ENCODE data around the gene AP3D1.

The AP3D1 gene

GRCh38 chr19:2188708-2189385 lies 37.5 kb upstream of the AP3D1 start:
- DNase-seq (no peak), ATAC-seq (no peak)
- no peaks in the 10 kb centered on the region for H3K27me3 Mint-ChIP-seq
- no peaks in the 10 kb centered on the region for H3K9me3 Mint-ChIP-seq
- H3K4me1 Mint-ChIP-seq: peaks cover 21% of the 10 kb centered on the region
- peak overlapping the region in 1 of 2 donors; percentile 85 for H3K27ac Mint-ChIP-seq
- H3K4me3 Mint-ChIP-seq: no peak overlapping the region

DNA sequence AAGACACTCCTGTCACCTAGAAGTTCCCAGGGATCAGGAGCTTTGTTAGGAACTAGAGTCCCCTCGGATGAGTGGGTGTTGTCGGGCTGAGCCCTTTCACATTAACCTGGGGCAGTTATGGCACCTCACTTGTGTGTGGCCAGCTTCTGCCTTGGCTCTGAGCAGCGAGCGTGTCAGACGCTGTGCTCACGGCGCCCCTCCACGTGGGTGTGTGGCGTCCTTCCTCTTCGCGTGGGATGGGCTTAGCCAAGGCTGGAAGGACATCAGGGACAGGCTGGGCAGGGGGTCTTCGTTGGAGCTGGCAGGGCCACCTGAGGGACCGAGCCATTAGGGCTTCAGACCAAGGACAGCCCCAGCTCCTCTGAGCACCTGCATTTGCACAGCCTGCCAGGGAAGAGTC lies 35.8 kb upstream of the AP3D1 start:
- Mint-ChIP-seq H3K4me3 (no peak overlapping the region), H3K27ac (peak overlapping the region; percentile 14 to 67), H3K27me3 (no peaks in the 10 kb centered on the region), H3K4me1 (peaks cover 25% of the 10 kb centered on the region), H3K9me3 (no peaks in the 10 kb centered on the region)
- DNase-seq: no peak
- no peak for ATAC-seq

GRCh38 chr19:2186071-2186846 lies 34.9 kb upstream of the AP3D1 start:
- Mint-ChIP-seq H3K27ac (no peak overlapping the region), H3K4me1 (peaks cover 28% of the 10 kb centered on the region), H3K9me3 (no peaks in the 10 kb centered on the region), H3K4me3 (no peak overlapping the region), H3K27me3 (no peaks in the 10 kb centered on the region)
- ATAC-seq (no peak), DNase-seq (no peak)

DNA sequence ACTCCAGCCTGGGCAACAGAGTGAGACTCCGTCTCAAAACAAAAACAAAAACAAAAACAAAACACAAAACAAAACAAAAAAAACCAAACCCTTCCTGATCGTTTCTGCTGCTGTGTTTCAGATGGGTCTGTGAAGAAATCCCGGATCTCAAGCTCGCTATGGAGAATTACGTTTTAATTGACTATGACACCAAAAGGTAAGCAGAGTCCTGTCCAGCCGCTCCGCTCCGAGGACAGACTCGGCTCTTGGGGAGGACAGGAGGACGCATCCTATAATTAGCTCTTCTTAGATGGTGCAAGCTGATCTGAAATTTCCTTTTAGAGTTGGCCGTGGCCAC lies 34.3 kb upstream of the AP3D1 start:
- H3K4me3 Mint-ChIP-seq: no peak overlapping the region
- DNase-seq (no peak), ATAC-seq (no peak)
- no peaks in the 10 kb centered on the region for H3K27me3 Mint-ChIP-seq
- H3K9me3 Mint-ChIP-seq: no peaks in the 10 kb centered on the region
- no peak overlapping the region for H3K27ac Mint-ChIP-seq
- H3K4me1 Mint-ChIP-seq: peaks cover 32% of the 10 kb centered on the region

- Mint-ChIP-seq H3K4me1 (peaks cover 40% of the 10 kb centered on the region), H3K9me3 (no peaks in the 10 kb centered on the region), H3K4me3 (no peak overlapping the region), H3K27ac (no peak overlapping the region), H3K27me3 (no peaks in the 10 kb centered on the region)
- ATAC-seq (no peak), DNase-seq (no peak)
These were observed 33.1 kb upstream of the AP3D1 start for GRCh38 chr19:2184422-2184975.

DNA sequence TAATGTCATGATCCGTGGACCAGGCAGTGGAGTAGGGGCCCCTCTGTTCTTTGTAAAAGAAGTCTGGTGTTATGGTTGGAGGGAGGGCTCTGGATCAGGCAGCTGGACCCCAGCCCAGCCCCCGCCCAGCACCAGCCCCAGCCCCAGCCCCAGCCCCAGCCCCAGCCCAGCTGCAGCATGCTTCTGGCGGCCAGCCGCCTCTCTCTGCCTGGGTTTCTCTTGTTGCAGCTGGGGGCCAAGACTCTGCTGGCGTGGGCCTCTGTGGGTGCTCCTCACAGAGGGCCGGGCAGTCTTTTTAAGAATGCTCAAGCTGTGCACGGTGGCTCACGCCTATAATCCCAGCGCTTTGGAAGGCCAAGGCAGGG lies 30.2 kb upstream of the AP3D1 start:
- Mint-ChIP-seq H3K27ac (no peak overlapping the region), H3K9me3 (no peaks in the 10 kb centered on the region), H3K27me3 (no peaks in the 10 kb centered on the region), H3K4me1 (peaks cover 46% of the 10 kb centered on the region), H3K4me3 (no peak overlapping the region)
- no peak for ATAC-seq
- DNase-seq: no peak

DNA sequence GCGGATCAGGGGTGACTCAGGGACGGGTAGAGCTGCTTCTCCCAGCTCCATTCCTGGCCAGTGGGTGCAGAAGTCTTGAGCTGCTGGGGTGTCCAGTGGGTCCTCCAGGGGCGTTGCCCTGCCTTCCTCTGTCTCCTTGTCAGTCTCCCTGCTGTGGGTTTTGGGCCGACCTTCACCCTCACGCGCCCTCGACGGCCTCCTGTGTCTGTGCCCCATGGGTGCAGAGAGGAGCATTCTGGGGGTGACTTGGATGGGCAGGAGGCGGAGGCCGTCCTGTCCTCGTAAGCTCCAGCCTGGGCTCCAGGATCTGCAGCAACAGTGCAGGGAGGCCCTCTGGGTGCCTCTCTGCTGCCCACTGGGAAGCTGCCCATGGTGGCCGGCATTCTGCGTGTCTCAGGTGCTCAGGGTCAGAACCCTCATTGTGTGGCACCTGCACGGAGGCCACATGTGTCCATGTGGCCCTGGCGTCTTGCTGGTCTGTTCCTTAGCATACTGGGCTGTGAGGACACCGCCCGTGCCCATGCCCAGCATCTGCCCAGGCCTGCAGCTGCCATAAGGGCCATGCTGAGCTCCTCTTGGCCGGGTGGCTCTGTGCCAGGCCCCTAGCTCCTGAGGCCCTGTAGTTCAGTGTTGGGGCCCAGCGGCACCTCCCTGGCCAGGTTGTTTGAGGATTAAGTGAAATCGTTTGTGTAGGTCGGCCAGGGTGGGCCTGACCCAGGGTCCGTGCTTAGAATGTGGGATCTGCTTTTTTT lies 29.7 kb upstream of the AP3D1 start:
- no peak for DNase-seq
- no peaks in the 10 kb centered on the region for H3K9me3 Mint-ChIP-seq
- H3K4me3 Mint-ChIP-seq: no peak overlapping the region
- ATAC-seq: no peak
- no peak overlapping the region for H3K27ac Mint-ChIP-seq
- peaks cover 51% of the 10 kb centered on the region for H3K4me1 Mint-ChIP-seq
- H3K27me3 Mint-ChIP-seq: no peaks in the 10 kb centered on the region

DNA sequence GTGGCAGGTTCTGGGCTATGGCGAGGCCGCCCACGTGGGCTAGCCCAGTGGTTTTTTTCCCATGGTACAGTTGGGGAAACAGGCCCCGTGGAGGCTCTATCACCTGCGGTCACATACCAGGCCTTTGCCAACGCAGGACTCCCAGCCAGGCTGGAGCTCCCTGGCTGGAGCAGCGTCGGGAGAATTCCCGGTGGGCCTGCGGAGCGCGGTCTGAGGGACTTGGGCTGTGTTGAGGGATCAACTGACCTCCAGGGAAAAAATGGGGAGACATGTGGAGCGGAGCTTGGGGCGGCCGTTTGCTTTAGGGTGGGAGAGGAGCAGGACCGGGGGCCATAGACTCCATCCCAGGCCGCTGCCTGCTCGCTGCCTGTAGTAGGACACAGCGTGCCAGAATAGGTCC lies 28.7 kb upstream of the AP3D1 start:
- Mint-ChIP-seq H3K9me3 (no peaks in the 10 kb centered on the region), H3K4me1 (peaks cover 55% of the 10 kb centered on the region), H3K4me3 (no peak overlapping the region), H3K27ac (peak overlapping the region in 1 of 2 donors; percentile 68), H3K27me3 (no peaks in the 10 kb centered on the region)
- DNase-seq (no peak), ATAC-seq (no peak)

DNA sequence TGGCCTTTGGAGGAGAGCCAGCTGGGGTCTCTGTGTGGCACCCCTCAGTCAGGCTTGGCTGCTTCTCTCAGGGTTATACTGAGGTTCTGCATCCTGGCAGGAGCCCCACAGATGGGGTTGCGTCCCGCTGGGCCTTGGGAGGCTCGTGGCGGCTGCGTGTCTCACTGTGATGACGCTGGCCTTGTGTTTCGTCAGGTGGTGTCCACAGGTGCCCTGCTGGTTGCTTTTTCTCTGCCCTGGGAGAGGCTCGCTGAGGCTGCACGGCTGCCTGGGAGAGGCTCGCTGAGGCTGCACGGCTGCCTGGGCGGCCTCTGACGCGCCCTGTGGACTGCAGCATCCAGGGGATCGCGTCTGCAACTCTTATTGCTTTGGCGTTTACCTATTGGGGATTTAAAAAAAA lies 27.7 kb upstream of the AP3D1 start:
- Mint-ChIP-seq H3K4me3 (no peak overlapping the region), H3K27me3 (no peaks in the 10 kb centered on the region), H3K4me1 (peaks cover 49% of the 10 kb centered on the region), H3K27ac (no peak overlapping the region), H3K9me3 (no peaks in the 10 kb centered on the region)
- DNase-seq: no peak
- no peak for ATAC-seq

DNA sequence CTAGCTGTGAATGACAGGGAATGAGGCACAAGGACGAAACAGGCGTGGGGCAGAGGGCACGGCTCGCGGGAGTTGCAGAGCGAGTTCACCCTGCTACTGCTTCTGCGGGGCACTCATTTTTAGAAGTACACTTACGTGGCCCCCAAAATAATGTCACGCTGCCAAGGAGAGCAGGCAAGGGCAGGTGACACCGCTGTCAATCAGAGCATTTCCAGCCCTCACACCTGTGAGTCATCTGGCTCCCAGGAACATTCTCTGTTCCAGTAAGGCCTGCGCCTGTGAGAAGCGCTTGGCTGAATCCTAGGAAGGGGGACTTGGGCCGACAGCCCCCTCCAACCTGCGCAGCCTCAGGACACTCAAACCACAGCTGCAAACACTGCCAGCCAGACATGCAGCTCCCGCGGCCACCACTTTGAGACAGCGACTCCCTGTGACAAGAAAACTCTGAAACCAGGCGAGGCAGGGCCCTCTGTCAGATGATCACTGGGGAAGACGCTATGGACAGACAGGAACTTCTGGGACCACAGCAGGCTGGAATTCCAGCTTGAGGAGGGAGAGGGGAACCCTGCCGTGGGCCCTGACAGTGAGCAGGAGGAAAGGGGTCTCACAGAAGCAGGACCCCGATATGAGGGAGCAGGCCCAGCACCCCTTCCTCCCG lies 25.1 kb upstream of the AP3D1 start:
- no peaks in the 10 kb centered on the region for H3K9me3 Mint-ChIP-seq
- no peak for ATAC-seq
- no peak for DNase-seq
- H3K27ac Mint-ChIP-seq: peak overlapping the region in 1 of 2 donors; percentile 89
- H3K4me3 Mint-ChIP-seq: no peak overlapping the region
- peaks cover 63% of the 10 kb centered on the region for H3K4me1 Mint-ChIP-seq
- no peaks in the 10 kb centered on the region for H3K27me3 Mint-ChIP-seq

DNA sequence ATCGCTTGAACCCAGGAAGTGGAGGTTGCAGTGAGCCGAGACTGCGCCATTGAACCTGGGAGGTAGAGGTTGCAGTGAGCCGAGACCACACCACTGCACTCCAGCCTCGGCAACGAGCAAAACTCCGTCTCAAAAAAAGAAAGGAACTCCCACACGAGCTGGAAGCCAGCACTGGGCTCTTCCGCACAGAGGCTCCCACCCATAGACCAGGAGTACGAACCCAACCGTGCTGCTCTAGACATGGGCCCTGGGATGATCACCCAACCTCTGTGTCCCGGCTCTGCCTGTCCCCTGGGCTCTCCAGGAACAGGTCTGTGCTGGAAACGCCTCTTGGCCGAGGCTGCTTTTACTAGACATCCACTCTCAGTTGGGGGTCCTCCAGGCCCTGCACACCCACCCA lies 24.4 kb upstream of the AP3D1 start:
- H3K27ac Mint-ChIP-seq: peak overlapping the region; percentile 52 to 89
- H3K4me1 Mint-ChIP-seq: peaks cover 64% of the 10 kb centered on the region
- no peak for ATAC-seq

DNA sequence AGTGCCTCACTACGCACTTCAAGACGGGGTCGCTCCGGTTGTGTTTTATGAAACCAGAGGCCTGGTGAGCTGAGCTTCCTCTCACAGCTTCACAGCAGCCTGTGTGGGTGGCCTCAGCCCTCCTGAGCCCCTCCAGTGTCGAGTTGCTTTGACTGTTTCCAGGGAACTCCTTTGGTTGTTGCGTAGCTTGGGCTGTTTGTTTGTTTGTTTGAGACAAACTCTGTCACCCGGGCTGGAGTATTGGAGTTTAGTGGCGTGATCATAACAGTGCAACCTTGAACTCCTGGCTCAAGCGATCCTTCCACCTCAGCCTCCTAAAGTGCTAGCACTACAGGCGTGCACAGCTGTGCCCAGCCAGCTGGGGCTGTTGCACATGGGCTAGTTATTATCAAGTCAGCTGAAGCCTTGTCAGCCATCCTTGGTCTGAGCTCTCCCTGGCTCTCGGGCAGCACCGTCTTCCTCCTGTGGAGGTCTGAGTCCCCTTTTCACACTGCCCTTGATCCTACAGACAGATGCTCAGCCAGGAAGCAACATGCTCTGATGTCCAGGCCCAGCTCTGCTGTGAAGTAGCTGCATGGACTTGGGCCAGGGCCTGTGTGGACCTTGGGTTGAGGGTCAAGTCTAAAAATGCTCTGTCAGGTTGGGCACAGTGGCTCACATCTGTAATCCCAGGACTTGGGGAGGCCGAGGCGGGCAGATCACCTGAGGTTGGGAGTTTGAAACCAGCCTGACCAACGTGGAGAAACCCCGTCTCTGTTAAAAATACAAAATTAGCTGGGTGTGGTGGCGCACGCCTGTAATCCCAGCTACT lies 22.6 kb upstream of the AP3D1 start:
- H3K4me1 Mint-ChIP-seq: peaks cover 74% of the 10 kb centered on the region
- ATAC-seq (no peak), DNase-seq (no peak)
- H3K27ac Mint-ChIP-seq: peak overlapping the region; percentile 41 to 89
- peak overlapping the region in 1 of 2 donors; percentile 53 for H3K4me3 Mint-ChIP-seq
- no peaks in the 10 kb centered on the region for H3K27me3 Mint-ChIP-seq
- H3K9me3 Mint-ChIP-seq: no peaks in the 10 kb centered on the region

More for the DNA sequence above, 24.4 kb upstream of the AP3D1 start:
- no peaks in the 10 kb centered on the region for H3K27me3 Mint-ChIP-seq
- H3K9me3 Mint-ChIP-seq: no peaks in the 10 kb centered on the region
- no peak for DNase-seq
- no peak overlapping the region for H3K4me3 Mint-ChIP-seq

DNA sequence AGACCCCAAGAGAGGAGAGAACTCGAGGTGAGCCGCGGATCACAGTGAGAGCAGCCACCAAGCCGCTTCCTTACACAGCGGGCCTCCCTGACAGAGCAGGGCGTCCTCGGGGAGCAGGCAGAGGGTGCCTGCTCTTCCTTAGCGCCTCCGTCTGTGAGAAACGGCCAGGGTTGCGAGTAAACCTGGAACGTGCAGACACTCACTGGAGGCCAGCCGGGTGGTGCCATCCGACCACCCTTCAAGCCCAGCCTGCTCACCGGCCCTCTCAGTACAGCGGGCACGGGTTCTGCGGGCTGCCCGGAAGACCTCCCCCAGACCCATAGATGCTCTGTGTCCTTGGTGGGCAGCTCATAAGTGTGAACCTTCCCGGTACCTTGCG lies 22.0 kb upstream of the AP3D1 start:
- peak overlapping the region in 1 of 2 donors; percentile 53 for H3K4me3 Mint-ChIP-seq
- peaks cover 80% of the 10 kb centered on the region for H3K4me1 Mint-ChIP-seq
- DNase-seq (no peak), ATAC-seq (no peak)
- no peaks in the 10 kb centered on the region for H3K27me3 Mint-ChIP-seq
- no peak overlapping the region for H3K27ac Mint-ChIP-seq
- H3K9me3 Mint-ChIP-seq: no peaks in the 10 kb centered on the region

- H3K4me3 Mint-ChIP-seq: peak overlapping the region; percentile 56 to 75
- H3K9me3 Mint-ChIP-seq: no peaks in the 10 kb centered on the region
- ATAC-seq (peak; percentile 96), DNase-seq (peak; percentile 85 to 91)
- H3K27ac Mint-ChIP-seq: peak overlapping the region in 1 of 2 donors; percentile 86
- peaks cover 88% of the 10 kb centered on the region for H3K4me1 Mint-ChIP-seq
- H3K27me3 Mint-ChIP-seq: no peaks in the 10 kb centered on the region
These were observed 20.2 kb upstream of the AP3D1 start for GRCh38 chr19:2171349-2172145.

Measured in stimulated activated naive CD8-positive, alpha-beta T cell treated with anti-CD3 and anti-CD28 coated beads, Interleukin-15, amount 100 ng/mL, for 72 hours (primary cell).